ENCODE measurements around the gene RYR2.
A peak's percentile ranks its signal among the peaks of the same experiment; 100 is the strongest.

The RYR2 gene

GRCh38 chr1:237140986-237141385 lies 99.0 kb downstream of the RYR2 start:
- H3K4me3 ChIP-seq (ENCODE audit: low read depth, low read length), result no peak overlapping the region
- no peak overlapping the region for H3K23ac ChIP-seq (ENCODE audit: low read length)
- no peaks in the 10 kb centered on the region for H3K27me3 ChIP-seq (ENCODE audit: insufficient read depth, low read length)
- no peak overlapping the region for H3K4ac ChIP-seq (ENCODE audit: low read depth, low read length)
- no peak overlapping the region for H2AFZ ChIP-seq (ENCODE audit: insufficient read depth, low read length, poor library complexity)
- no peaks in the 10 kb centered on the region for H3K36me3 ChIP-seq (ENCODE audit: control insufficient read depth in 1 of 2, insufficient read depth in 2 of 2, low read length in 2 of 2)
- no peak overlapping the region for H2AK5ac ChIP-seq (ENCODE audit: low read length)
- H4K91ac ChIP-seq (ENCODE audit: low read depth, low read length), result no peak overlapping the region
- no peak for DNase-seq
- no peak overlapping the region for H3K9ac ChIP-seq (ENCODE audit: low read length)
- H4K8ac ChIP-seq (ENCODE audit: low read depth, low read length), result no peak overlapping the region
- H2BK120ac ChIP-seq (ENCODE audit: insufficient read depth, low read length, poor library complexity), result no peak overlapping the region
- no peak overlapping the region for H2BK5ac ChIP-seq (ENCODE audit: low read depth, low read length, poor library complexity)
- no peaks in the 10 kb centered on the region for H3K79me1 ChIP-seq (ENCODE audit: low read length)
- H3K4me2 ChIP-seq (ENCODE audit: low read length), result no peak overlapping the region
- WGBS (ENCODE audit: extremely low coverage, insufficient coverage, insufficient read length), result no CpG with 5 or more reads among the region's 1 CpG
- H3K79me2 ChIP-seq (ENCODE audit: control insufficient read depth, insufficient read depth, low read length, poor library complexity), result peaks cover 3% of the 10 kb centered on the region
- no peak overlapping the region for H3K27ac ChIP-seq (ENCODE audit: low read depth, low read length)
- H3K18ac ChIP-seq (ENCODE audit: low read length), result no peak overlapping the region
- H2BK12ac ChIP-seq (ENCODE audit: low read length), result no peak overlapping the region
- H4K12ac ChIP-seq (ENCODE audit: low read depth, low read length), result no peak overlapping the region
- H3K14ac ChIP-seq (ENCODE audit: low read length), result no peak overlapping the region
- no peaks in the 10 kb centered on the region for H3K4me1 ChIP-seq (ENCODE audit: control insufficient read depth in 1 of 2, insufficient read depth in 2 of 2, low read length in 2 of 2)
- H3K9me3 ChIP-seq (ENCODE audit: insufficient read depth, low read depth, low read length), result no peaks in the 10 kb centered on the region

- H3K79me1 ChIP-seq (ENCODE audit: low read length), result no peaks in the 10 kb centered on the region
- no peak overlapping the region for H3K9ac ChIP-seq (ENCODE audit: low read length)
- H3K14ac ChIP-seq (ENCODE audit: low read length), result no peak overlapping the region
- H3K27me3 ChIP-seq (ENCODE audit: insufficient read depth, low read length), result no peaks in the 10 kb centered on the region
- no CpG with 5 or more reads among the region's 5 CpGs for WGBS (ENCODE audit: extremely low coverage, insufficient coverage, insufficient read length)
- no peak overlapping the region for H2BK120ac ChIP-seq (ENCODE audit: insufficient read depth, low read length, poor library complexity)
- no peak overlapping the region for H4K8ac ChIP-seq (ENCODE audit: low read depth, low read length)
- H3K9me3 ChIP-seq (ENCODE audit: insufficient read depth, low read depth, low read length), result no peaks in the 10 kb centered on the region
- no peak overlapping the region for H3K4ac ChIP-seq (ENCODE audit: low read depth, low read length)
- H3K4me1 ChIP-seq (ENCODE audit: control insufficient read depth in 1 of 2, insufficient read depth in 2 of 2, low read length in 2 of 2), result no peaks in the 10 kb centered on the region
- DNase-seq, result no peak
- no peaks in the 10 kb centered on the region for H3K36me3 ChIP-seq (ENCODE audit: control insufficient read depth in 1 of 2, insufficient read depth in 2 of 2, low read length in 2 of 2)
- H2BK12ac ChIP-seq (ENCODE audit: low read length), result no peak overlapping the region
- peaks cover 2% of the 10 kb centered on the region for H3K79me2 ChIP-seq (ENCODE audit: control insufficient read depth, insufficient read depth, low read length, poor library complexity)
- no peak overlapping the region for H3K4me3 ChIP-seq (ENCODE audit: low read depth, low read length)
- H2AFZ ChIP-seq (ENCODE audit: insufficient read depth, low read length, poor library complexity), result no peak overlapping the region
- H3K18ac ChIP-seq (ENCODE audit: low read length), result no peak overlapping the region
- no peak overlapping the region for H4K91ac ChIP-seq (ENCODE audit: low read depth, low read length)
- no peak overlapping the region for H2AK5ac ChIP-seq (ENCODE audit: low read length)
- H3K23ac ChIP-seq (ENCODE audit: low read length), result no peak overlapping the region
- H2BK5ac ChIP-seq (ENCODE audit: low read depth, low read length, poor library complexity), result no peak overlapping the region
- H3K4me2 ChIP-seq (ENCODE audit: low read length), result no peak overlapping the region
- H4K12ac ChIP-seq (ENCODE audit: low read depth, low read length), result no peak overlapping the region
- H3K27ac ChIP-seq (ENCODE audit: low read depth, low read length), result no peak overlapping the region
These were observed 99.5 kb downstream of the RYR2 start for GRCh38 chr1:237141502-237141901.

- H3K4me1 ChIP-seq (ENCODE audit: control insufficient read depth in 1 of 2, insufficient read depth in 2 of 2, low read length in 2 of 2), result no peaks in the 10 kb centered on the region
- no peak overlapping the region for H3K4ac ChIP-seq (ENCODE audit: low read depth, low read length)
- H3K4me3 ChIP-seq (ENCODE audit: low read depth, low read length), result no peak overlapping the region
- no peaks in the 10 kb centered on the region for H3K36me3 ChIP-seq (ENCODE audit: control insufficient read depth in 1 of 2, insufficient read depth in 2 of 2, low read length in 2 of 2)
- H3K9me3 ChIP-seq (ENCODE audit: insufficient read depth, low read depth, low read length), result no peaks in the 10 kb centered on the region
- no peak overlapping the region for H3K27ac ChIP-seq (ENCODE audit: low read depth, low read length)
- H3K14ac ChIP-seq (ENCODE audit: low read length), result no peak overlapping the region
- no peak overlapping the region for H2BK5ac ChIP-seq (ENCODE audit: low read depth, low read length, poor library complexity)
- H3K18ac ChIP-seq (ENCODE audit: low read length), result no peak overlapping the region
- H3K4me2 ChIP-seq (ENCODE audit: low read length), result no peak overlapping the region
- H3K79me1 ChIP-seq (ENCODE audit: low read length), result no peaks in the 10 kb centered on the region
- H4K91ac ChIP-seq (ENCODE audit: low read depth, low read length), result no peak overlapping the region
- no peak overlapping the region for H2BK120ac ChIP-seq (ENCODE audit: insufficient read depth, low read length, poor library complexity)
- H4K12ac ChIP-seq (ENCODE audit: low read depth, low read length), result no peak overlapping the region
- no peaks in the 10 kb centered on the region for H3K27me3 ChIP-seq (ENCODE audit: insufficient read depth, low read length)
- no peak overlapping the region for H2BK12ac ChIP-seq (ENCODE audit: low read length)
- no peak overlapping the region for H3K9ac ChIP-seq (ENCODE audit: low read length)
- no peak overlapping the region for H2AK5ac ChIP-seq (ENCODE audit: low read length)
- no peak overlapping the region for H4K8ac ChIP-seq (ENCODE audit: low read depth, low read length)
- H3K79me2 ChIP-seq (ENCODE audit: control insufficient read depth, insufficient read depth, low read length, poor library complexity), result peaks cover 2% of the 10 kb centered on the region
- no peak overlapping the region for H3K23ac ChIP-seq (ENCODE audit: low read length)
- H2AFZ ChIP-seq (ENCODE audit: insufficient read depth, low read length, poor library complexity), result no peak overlapping the region
- no CpG with 5 or more reads among the region's 4 CpGs for WGBS (ENCODE audit: extremely low coverage, insufficient coverage, insufficient read length)
- no peak for DNase-seq
These were observed 103.6 kb downstream of the RYR2 start for GRCh38 chr1:237145379-237146135.

GRCh38 chr1:237146241-237146640 lies 104.3 kb downstream of the RYR2 start:
- Histone ChIP-seq H2AFZ (ENCODE audit: insufficient read depth, low read length, poor library complexity) (no peak overlapping the region), H3K4me2 (ENCODE audit: low read length) (no peak overlapping the region), H3K27me3 (ENCODE audit: insufficient read depth, low read length) (no peaks in the 10 kb centered on the region), H3K4me1 (ENCODE audit: control insufficient read depth in 1 of 2, insufficient read depth in 2 of 2, low read length in 2 of 2) (no peaks in the 10 kb centered on the region), H3K9ac (ENCODE audit: low read length) (no peak overlapping the region), H3K9me3 (ENCODE audit: insufficient read depth, low read depth, low read length) (no peaks in the 10 kb centered on the region), H3K79me1 (ENCODE audit: low read length) (no peaks in the 10 kb centered on the region), H3K23ac (ENCODE audit: low read length) (no peak overlapping the region), H2BK120ac (ENCODE audit: insufficient read depth, low read length, poor library complexity) (no peak overlapping the region), H3K14ac (ENCODE audit: low read length) (no peak overlapping the region), H2AK5ac (ENCODE audit: low read length) (no peak overlapping the region), H4K8ac (ENCODE audit: low read depth, low read length) (no peak overlapping the region), H4K12ac (ENCODE audit: low read depth, low read length) (no peak overlapping the region), H2BK12ac (ENCODE audit: low read length) (no peak overlapping the region), H4K91ac (ENCODE audit: low read depth, low read length) (no peak overlapping the region), H3K36me3 (ENCODE audit: control insufficient read depth in 1 of 2, insufficient read depth in 2 of 2, low read length in 2 of 2) (no peaks in the 10 kb centered on the region), H3K79me2 (ENCODE audit: control insufficient read depth, insufficient read depth, low read length, poor library complexity) (peaks cover 2% of the 10 kb centered on the region), H2BK5ac (ENCODE audit: low read depth, low read length, poor library complexity) (no peak overlapping the region), H3K4me3 (ENCODE audit: low read depth, low read length) (no peak overlapping the region), H3K4ac (ENCODE audit: low read depth, low read length) (no peak overlapping the region), H3K18ac (ENCODE audit: low read length) (no peak overlapping the region), H3K27ac (ENCODE audit: low read depth, low read length) (no peak overlapping the region)
- no CpG with 5 or more reads among the region's 7 CpGs for WGBS (ENCODE audit: extremely low coverage, insufficient coverage, insufficient read length)
- peak in 1 of 2 donors; percentile 2 for DNase-seq
